GM18951 (cell line): ENCODE measurements around the gene CHD9NB.

Experiments
- POLR2A ChIP-seq: IDR thresholded peaks from 4 replicates; pipeline ENCODE4 v1.6.1; 2011; ENCODE audit warnings: mild to moderate bottlenecking; ENCODE audit not compliant: insufficient read length, insufficient read depth; ENCODE audit errors: extremely low read depth
- in situ Hi-C: fragments of 300-500 bp; cut with MboI; formaldehyde crosslinking; loops from one replicate; pipeline ENCODE4 v1.12.0; 2022; ENCODE audit warnings: low sequenced_read_pairs, mixed read lengths, inconsistent platforms; ENCODE audit not compliant: unreplicated experiment

Gene CHD9NB

DNA sequence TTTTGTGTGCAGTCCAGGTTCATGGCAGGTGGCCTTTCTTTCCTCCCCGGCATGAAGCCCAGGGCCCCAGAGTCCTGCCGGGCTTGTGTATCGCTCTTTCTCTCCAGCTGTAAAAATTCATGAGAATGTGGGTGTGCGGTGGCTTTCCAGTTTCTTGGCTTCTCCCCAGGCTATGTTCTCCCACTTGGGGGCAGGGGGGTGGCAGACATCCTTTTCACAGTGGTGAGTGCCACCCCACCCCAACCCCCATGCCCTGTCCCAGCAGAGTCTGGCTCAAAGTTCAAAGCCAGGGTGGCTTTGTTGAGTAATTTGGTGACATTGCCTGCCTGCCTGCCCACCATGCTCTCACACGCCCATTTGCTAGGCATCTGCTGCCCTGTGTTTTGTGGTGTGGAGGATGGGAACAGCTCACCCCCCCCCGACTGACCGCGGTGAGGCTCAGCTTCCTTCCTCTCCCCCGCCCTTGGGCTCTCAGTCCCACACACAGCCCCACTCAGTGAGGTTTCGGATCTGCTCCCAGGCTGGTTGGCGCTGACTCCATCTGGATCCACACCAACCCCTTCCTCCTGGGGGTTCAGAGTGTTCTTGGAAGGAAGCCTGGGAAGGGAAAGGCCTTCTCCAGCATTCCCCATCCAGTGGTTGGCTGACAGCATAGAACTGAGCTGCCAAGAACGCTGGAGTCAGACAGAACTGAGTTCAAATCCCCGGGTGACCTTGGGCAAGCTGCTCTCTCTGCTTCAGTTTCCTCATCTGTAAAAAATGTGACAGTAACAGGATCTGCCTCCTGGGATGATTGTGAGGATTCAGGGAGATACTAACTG, 38.1 kb upstream of the CHD9NB start:
- peak; percentile 45 for TF ChIP-seq POLR2A
- in situ Hi-C loops, result no loop called here

- in situ Hi-C loops, result no loop called here
These were observed 37.5 kb upstream of the CHD9NB start for GRCh38 chr16:53090286-53090590.

DNA sequence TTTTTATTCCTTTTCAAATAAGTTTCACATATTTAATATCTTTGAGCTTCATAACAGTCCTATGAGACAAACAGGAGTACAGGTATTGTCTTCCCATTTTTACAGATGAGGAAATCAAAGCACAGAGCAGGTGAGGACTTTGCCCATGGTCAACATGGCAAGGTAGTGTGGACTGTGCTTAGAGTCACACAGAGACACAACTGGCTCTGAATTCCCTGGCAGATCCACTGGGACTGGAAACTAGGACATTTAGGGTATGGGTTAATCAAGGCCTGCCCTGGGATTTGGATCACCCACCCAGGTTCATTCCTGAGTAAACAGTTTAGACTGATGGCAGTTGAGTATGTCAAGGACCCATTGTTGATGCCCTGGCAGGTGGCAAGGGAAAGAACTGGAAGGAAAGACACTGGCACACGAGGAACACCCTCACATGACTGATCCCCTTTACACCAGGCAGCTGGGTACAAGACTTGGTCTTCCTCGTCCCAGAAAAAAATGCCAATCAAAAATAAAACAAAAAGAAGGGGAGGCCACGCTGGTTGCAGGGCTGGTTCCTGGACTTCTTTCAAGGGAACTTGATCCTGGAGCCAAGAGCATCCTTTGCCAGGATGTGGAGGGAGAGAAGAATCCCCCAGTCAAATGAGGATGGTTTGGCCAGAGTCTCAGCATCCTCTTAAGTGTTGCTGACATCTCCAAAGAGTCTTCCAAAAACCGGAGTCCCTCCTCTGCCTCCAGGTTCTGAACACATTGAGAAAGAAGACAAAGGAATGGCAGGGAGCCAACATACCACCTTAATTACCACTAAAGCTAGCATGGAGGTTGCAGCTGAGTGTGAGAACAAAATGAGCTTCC, 37.0 kb upstream of the CHD9NB start:
- in situ Hi-C loops, result no loop called here

More at GRCh38 chr16:53090286-53090590, 37.5 kb upstream of the CHD9NB start:
- TF ChIP-seq POLR2A, result no peak

GRCh38 chr16:53087101-53087500, 34.4 kb upstream of the CHD9NB start:
- no peak for TF ChIP-seq POLR2A
- in situ Hi-C loops, result no loop called here

More for the DNA sequence above, 37.0 kb upstream of the CHD9NB start:
- TF ChIP-seq POLR2A, result no peak

- TF ChIP-seq POLR2A, result no peak
- in situ Hi-C loops, result no loop called here
These were observed 33.3 kb upstream of the CHD9NB start for GRCh38 chr16:53085931-53086421.

DNA sequence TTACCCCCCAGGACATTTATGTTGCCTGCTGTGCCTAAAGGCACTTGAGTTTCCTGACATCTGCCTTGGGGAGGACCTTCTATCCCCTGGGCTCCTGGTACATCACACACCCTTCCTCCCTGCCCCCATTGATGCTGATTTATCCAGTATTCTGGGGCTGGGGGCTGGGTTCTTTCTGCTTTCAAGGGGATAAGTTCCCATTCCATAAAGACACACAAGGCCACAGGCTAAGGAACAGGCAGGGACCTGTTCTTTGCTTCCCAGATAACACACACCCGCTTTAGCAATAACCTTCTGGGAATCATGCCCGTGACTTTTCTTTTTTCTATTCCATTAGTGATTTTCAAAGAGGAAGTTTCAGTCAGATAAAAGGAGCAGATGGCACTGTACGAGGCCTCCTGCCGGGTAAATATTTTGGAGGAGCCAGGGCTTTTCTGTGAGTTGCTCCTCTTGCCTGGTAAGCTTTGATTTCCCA, 32.7 kb upstream of the CHD9NB start:
- TF ChIP-seq POLR2A, result no peak

DNA sequence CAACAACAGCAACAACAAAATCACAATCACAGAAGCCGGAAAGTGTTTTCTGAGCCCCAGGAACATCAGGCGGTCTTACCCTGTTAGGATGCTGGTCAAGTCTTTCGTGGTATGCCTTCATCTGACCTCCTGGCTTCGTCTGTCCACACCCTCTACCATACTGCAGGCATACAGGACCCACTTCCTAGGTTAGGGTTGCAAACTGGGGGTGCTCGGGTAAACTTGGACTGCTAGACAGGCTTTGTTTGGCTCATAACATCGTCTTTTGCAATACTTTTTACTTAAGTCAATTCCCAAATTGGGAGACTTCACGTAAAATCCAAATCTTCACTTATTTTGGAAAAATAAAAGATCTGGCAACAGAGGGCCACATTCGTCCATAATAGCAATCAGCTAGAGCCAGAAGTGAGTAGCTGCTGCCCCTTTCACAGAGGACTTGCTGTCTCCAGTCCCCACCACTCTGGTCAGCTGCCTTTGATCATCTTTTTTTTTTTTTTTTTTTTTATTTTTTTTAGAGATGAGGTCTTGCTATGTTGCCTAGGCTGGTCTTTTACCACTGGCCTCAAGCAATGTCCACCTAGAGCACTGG, 32.1 kb upstream of the CHD9NB start:
- in situ Hi-C loops, result no loop called here
- no peak for TF ChIP-seq POLR2A

More for the DNA sequence above, 32.7 kb upstream of the CHD9NB start:
- in situ Hi-C loops, result no loop called here

- in situ Hi-C loops, result no loop called here
- TF ChIP-seq POLR2A, result no peak
These were observed 31.4 kb upstream of the CHD9NB start for GRCh38 chr16:53084141-53084541.

DNA sequence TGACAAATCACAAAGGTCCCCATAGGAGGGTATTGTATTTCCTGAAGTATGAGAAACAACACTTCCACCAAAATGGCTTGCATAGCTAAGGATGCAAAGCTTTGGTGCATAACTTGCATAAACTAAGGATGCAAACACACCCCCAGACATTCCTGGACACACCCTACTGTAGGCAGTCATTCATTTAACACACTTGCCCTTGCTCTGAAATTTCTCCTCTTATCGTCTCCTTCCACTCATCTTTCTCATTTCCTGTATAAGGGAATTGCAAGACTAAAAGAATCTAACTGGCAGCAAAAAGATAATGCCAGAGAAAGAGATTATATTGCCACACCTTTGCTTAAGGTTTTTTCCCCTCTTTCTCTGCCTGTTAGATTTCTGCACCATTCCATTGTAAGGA, 30.4 kb upstream of the CHD9NB start:
- in situ Hi-C loops, result no loop called here
- TF ChIP-seq POLR2A, result no peak

DNA sequence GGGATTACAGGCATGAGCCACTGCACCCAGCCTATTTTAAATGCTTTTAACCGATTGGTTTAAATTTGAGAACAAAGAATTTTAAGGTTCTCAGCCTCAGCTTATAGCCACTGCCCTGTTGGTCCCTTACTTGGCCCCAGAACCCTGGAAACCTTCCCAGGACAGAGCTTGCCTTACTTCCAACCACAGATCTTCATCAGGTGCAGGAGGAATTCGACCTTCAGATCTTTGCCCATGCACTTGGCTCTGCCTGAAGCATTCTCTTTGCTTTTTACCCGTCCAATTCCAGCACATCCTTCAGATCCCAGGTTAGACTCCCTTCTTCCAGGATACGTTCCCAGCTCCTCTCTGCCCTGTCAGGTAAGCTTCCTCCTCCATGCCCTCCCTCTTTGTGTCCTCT, 29.8 kb upstream of the CHD9NB start:
- in situ Hi-C loops, result no loop called here
- no peak for TF ChIP-seq POLR2A

DNA sequence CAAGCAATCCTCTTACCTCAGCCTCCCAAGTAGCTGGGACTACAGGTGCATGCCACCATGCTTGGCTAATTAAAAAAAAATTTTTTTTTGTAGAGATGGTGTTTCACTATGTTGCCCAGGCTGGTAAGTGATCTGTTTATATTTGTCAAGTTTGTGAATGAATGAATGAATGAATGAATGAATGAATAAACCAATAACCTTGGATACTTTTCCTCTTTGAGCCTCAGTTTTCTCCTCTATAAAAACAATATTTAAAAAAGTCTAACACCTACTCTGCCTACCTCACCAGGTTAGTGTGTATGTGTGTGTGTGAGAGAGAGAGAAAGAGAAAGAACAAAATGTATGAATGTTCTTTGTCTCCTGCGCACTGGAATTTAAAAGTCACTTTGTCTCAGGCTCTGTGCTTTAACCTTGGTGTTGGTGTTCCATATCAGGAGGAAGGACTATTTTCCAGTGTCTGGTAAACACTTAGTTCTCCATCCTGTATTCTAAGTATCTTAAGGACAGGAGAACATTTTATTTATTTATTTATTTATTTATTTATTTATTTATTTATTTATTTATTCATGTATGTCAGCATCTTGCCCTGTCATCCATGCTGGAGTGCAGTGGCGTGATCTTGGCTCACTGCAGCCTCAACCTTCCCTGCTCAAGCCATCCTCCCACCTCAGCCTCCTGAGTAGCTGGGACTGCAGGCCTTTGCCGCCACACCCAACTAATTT, 29.1 kb upstream of the CHD9NB start:
- in situ Hi-C loops, result no loop called here
- no peak for TF ChIP-seq POLR2A

DNA sequence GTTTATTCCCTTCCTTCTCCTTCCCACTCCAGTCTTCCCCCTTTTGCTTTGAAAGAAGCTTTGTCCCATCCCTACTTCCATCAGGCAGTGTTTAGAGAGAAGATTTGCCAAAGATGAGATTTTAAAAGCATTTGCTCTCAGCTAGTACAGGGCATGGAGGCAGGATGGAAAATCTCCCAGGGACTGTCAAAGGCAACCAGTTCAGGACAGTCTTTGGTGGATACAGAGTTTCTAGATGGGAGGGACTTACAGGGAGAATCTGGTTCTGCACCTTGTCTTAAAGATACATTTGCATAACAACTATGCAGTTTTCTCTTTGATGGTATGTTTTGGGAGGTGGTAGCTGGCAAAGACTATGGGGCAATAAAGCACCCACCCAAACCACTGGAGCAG, 28.3 kb upstream of the CHD9NB start:
- TF ChIP-seq POLR2A, result no peak
- in situ Hi-C loops, result no loop called here
